Measurements from ENCODE around the gene ALK. TPM values are rescaled to one million over a fixed set of nuclear protein-coding genes. Genes with fewer than 3 reads are reported as not detected.

ALK gene
- total and polyA plus RNA-seq, 3 experiments from 2014 or later, result not detected

DNA sequence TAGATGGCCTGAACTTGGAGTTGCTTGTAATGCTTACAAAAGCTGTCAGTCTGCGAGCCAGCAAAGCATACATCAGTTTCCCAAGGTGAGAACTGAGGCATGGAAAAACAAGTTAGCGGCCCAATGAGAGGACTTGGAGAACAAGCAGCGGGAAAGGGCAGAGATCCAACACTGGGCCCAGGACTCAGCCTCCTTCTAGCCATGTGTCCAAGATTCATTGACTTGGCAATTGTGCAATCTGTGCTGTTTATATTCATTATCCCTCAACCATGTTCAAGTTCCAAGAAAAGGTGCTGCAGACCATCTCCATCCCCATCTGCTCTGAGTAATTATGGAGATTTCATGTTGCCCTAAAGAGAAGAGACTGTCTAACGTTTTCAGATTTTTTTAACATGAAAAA is 187.4 kb downstream of the ALK start:
- Mint-ChIP-seq H3K36me3 (no peaks in the 10 kb centered on the region), H3K27me3 (peaks cover 5 to 9% of the 10 kb centered on the region in 2 donors), H3K4me3 (no peak overlapping the region), H3K4me1 (peaks cover 0 to 2% (median 0%) of the 10 kb centered on the region in 3 donors), H3K27ac (no peak overlapping the region), H3K9me3 (no peaks in the 10 kb centered on the region)
- Histone ChIP-seq H3K27ac (ENCODE audit: low read depth, low read length) (no peak overlapping the region), H3K36me3 (ENCODE audit: insufficient read depth, low read length) (no peaks in the 10 kb centered on the region), H3K4me1 (ENCODE audit: insufficient read depth, low read length) (no peaks in the 10 kb centered on the region), H3K4me3 (ENCODE audit: low read length) (no peak overlapping the region), H3K9me3 (ENCODE audit: low read length) (no peaks in the 10 kb centered on the region), H3K27me3 (ENCODE audit: insufficient read depth, low read length, poor library complexity, severe bottlenecking) (no peaks in the 10 kb centered on the region)
- ChIA-PET CTCF (no interaction called here), POLR2A (no interaction called here)
- DNase-seq, result no peak

DNA sequence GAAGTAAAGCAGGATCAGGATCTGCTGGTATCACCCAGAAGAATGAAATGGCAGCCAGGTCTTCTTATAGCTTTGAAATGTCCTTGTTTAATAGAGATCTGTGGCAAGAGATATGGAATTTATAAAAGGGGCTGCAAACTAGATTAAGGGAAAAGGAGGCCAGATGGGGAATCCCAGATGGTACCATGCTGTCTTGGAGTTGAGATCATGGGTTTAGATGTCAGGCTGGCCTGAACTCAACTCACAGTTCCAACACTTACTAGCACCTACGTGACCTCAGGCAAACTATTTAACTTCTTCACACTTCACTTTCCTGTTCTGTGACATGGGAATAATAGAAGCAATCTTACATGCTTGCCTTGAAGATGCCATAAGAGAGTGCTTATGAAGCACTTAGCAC is 188.2 kb downstream of the ALK start:
- no peak overlapping the region for H3K27ac ChIP-seq (ENCODE audit: low read depth, low read length)
- CTCF ChIA-PET, result no interaction called here
- POLR2A ChIA-PET, result no interaction called here

DNA sequence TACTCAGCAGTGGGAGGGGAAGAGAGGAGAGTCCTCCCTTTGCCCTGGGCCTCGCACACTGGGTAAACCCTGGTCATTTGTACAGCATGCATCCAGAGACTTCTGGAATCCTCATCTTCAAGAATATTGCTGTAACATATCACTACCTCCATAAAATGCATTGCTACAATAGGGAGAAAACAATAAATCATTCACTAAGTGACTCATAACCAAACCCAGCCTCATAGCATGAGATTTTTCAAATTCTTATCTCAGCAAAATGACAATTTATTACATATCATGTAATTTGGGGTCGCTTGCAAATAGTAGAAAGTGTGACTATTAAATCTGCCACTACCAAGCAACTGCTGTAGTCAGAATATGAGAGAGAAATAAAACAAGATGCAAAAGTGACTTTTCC is 189.4 kb downstream of the ALK start:
- ChIA-PET POLR2A (no interaction called here), CTCF (no interaction called here)
- Mint-ChIP-seq H3K27ac (no peak overlapping the region), H3K27me3 (peaks cover 5 to 14% of the 10 kb centered on the region in 2 donors), H3K36me3 (peaks cover 0 to 1% (median 0%) of the 10 kb centered on the region in 3 donors), H3K4me1 (peaks cover 0 to 2% (median 0%) of the 10 kb centered on the region in 3 donors), H3K4me3 (no peak overlapping the region), H3K9me3 (no peaks in the 10 kb centered on the region)
- no peak for DNase-seq
- no peaks in the 10 kb centered on the region for H3K27me3 ChIP-seq (ENCODE audit: insufficient read depth, low read length, poor library complexity, severe bottlenecking)
- H3K36me3 ChIP-seq (ENCODE audit: insufficient read depth, low read length), result no peaks in the 10 kb centered on the region
- H3K4me1 ChIP-seq (ENCODE audit: insufficient read depth, low read length), result no peaks in the 10 kb centered on the region
- H3K9me3 ChIP-seq (ENCODE audit: low read length), result no peaks in the 10 kb centered on the region
- no peak overlapping the region for H3K4me3 ChIP-seq (ENCODE audit: low read length)
- H3K27ac ChIP-seq (ENCODE audit: low read depth, low read length), result no peak overlapping the region

More for the DNA sequence above, 188.2 kb downstream of the ALK start:
- Histone ChIP-seq H3K36me3 (ENCODE audit: insufficient read depth, low read length) (no peaks in the 10 kb centered on the region), H3K27me3 (ENCODE audit: insufficient read depth, low read length, poor library complexity, severe bottlenecking) (no peaks in the 10 kb centered on the region), H3K4me3 (ENCODE audit: low read length) (no peak overlapping the region), H3K9me3 (ENCODE audit: low read length) (no peaks in the 10 kb centered on the region), H3K4me1 (ENCODE audit: insufficient read depth, low read length) (no peaks in the 10 kb centered on the region)
- Mint-ChIP-seq H3K27me3 (peaks cover 5 to 14% of the 10 kb centered on the region in 2 donors), H3K4me1 (peaks cover 0 to 2% (median 0%) of the 10 kb centered on the region in 3 donors), H3K9me3 (no peaks in the 10 kb centered on the region), H3K4me3 (no peak overlapping the region), H3K27ac (no peak overlapping the region), H3K36me3 (no peaks in the 10 kb centered on the region)
- DNase-seq, result no peak

DNA sequence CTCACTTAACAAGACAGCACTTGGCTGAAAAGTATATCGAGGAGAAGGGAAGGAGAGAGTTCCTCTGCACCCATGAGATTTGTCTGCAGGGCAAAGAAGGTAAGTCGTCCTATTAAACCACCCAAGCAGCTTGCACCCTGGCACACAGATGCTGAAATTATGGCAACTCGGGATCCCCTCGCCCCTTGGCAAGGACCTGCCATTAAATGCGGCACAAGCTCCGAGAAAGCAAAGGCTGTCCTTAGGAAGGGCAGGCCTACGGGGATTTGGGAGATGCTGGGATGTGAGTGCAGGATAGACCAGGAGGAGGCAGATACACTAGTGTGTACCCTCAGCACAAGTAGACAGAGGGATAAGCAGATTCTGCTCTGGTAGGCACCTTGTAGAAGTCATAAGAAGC is 191.5 kb downstream of the ALK start:
- peaks cover 5 to 14% of the 10 kb centered on the region in 2 donors for H3K27me3 Mint-ChIP-seq
- DNase-seq, result no peak

DNA sequence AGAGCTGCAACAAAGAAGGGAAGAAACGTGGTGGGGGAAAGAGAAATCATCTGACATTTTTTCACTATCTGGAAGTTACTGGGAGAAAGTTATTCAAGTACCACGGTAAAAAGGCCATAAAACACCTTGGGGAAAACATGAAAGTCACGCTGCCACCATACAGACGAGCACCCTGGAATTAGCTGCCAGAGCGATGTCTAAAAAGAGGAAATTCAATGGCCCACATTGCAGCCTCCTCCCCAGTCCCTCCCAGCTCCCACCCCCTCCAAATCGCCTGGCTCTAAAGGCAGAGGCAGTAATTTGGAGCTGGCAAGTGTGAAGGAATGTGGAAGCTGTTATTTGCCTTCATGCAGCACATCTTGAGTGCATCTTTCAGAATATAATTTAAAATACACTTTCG is 192.0 kb downstream of the ALK start:
- peaks cover 5 to 14% of the 10 kb centered on the region in 2 donors for H3K27me3 Mint-ChIP-seq
- ChIA-PET POLR2A (no interaction called here), CTCF (no interaction called here)
- no peak for DNase-seq
- H3K4me1 Mint-ChIP-seq, result peaks cover 0 to 2% (median 0%) of the 10 kb centered on the region in 3 donors
- no peak overlapping the region for H3K27ac Mint-ChIP-seq
- H3K4me1 ChIP-seq (ENCODE audit: insufficient read depth, low read length), result no peaks in the 10 kb centered on the region
- H3K4me3 ChIP-seq (ENCODE audit: low read length), result no peak overlapping the region
- no peak overlapping the region for H3K27ac ChIP-seq (ENCODE audit: low read depth, low read length)
- H3K9me3 ChIP-seq (ENCODE audit: low read length), result no peaks in the 10 kb centered on the region
- H3K36me3 Mint-ChIP-seq, result peaks cover 0 to 1% (median 0%) of the 10 kb centered on the region in 3 donors
- H3K9me3 Mint-ChIP-seq, result no peaks in the 10 kb centered on the region
- no peak overlapping the region for H3K4me3 Mint-ChIP-seq
- H3K36me3 ChIP-seq (ENCODE audit: insufficient read depth, low read length), result no peaks in the 10 kb centered on the region
- H3K27me3 ChIP-seq (ENCODE audit: insufficient read depth, low read length, poor library complexity, severe bottlenecking), result no peaks in the 10 kb centered on the region

More for the DNA sequence above, 191.5 kb downstream of the ALK start:
- Histone ChIP-seq H3K4me3 (ENCODE audit: low read length) (no peak overlapping the region), H3K9me3 (ENCODE audit: low read length) (no peaks in the 10 kb centered on the region), H3K4me1 (ENCODE audit: insufficient read depth, low read length) (no peaks in the 10 kb centered on the region), H3K27ac (ENCODE audit: low read depth, low read length) (no peak overlapping the region), H3K27me3 (ENCODE audit: insufficient read depth, low read length, poor library complexity, severe bottlenecking) (no peaks in the 10 kb centered on the region), H3K36me3 (ENCODE audit: insufficient read depth, low read length) (no peaks in the 10 kb centered on the region)
- H3K27ac Mint-ChIP-seq, result no peak overlapping the region
- ChIA-PET POLR2A (no interaction called here), CTCF (no interaction called here)
- peaks cover 0 to 2% (median 0%) of the 10 kb centered on the region in 3 donors for H3K4me1 Mint-ChIP-seq
- no peaks in the 10 kb centered on the region for H3K9me3 Mint-ChIP-seq
- peaks cover 0 to 1% (median 0%) of the 10 kb centered on the region in 3 donors for H3K36me3 Mint-ChIP-seq
- H3K4me3 Mint-ChIP-seq, result no peak overlapping the region

DNA sequence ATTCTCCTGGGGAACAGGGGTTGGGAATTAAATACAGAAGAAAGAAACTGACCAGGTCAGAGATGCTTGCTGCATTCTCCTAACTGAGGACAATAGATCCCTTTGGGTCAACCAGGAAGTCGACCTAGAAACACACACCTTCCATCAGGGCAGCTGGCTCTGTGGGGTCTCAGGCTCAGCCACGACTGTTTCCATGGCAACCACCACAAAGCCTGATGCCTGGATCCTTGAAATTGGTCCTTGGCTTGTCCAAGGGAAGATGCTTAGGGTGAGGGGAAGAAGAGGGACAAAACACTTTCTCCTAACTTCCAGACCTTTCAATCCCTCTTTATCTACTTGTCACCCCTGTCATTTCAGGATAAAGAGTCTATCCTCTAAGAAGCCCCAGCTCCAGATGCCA is 194.4 kb downstream of the ALK start:
- no peaks in the 10 kb centered on the region for H3K27me3 ChIP-seq (ENCODE audit: insufficient read depth, low read length, poor library complexity, severe bottlenecking)
- Mint-ChIP-seq H3K4me3 (no peak overlapping the region), H3K9me3 (no peaks in the 10 kb centered on the region), H3K36me3 (peaks cover 0 to 1% (median 0%) of the 10 kb centered on the region in 3 donors), H3K27me3 (peaks cover 5 to 25% of the 10 kb centered on the region in 2 donors), H3K27ac (no peak overlapping the region), H3K4me1 (peaks cover 0 to 2% (median 0%) of the 10 kb centered on the region in 3 donors)
- H3K36me3 ChIP-seq (ENCODE audit: insufficient read depth, low read length), result no peaks in the 10 kb centered on the region
- no peak overlapping the region for H3K4me3 ChIP-seq (ENCODE audit: low read length)
- no peaks in the 10 kb centered on the region for H3K4me1 ChIP-seq (ENCODE audit: insufficient read depth, low read length)
- CTCF ChIA-PET, result no interaction called here
- no peak for DNase-seq
- H3K9me3 ChIP-seq (ENCODE audit: low read length), result no peaks in the 10 kb centered on the region
- no peak overlapping the region for H3K27ac ChIP-seq (ENCODE audit: low read depth, low read length)
- POLR2A ChIA-PET, result no interaction called here

DNA sequence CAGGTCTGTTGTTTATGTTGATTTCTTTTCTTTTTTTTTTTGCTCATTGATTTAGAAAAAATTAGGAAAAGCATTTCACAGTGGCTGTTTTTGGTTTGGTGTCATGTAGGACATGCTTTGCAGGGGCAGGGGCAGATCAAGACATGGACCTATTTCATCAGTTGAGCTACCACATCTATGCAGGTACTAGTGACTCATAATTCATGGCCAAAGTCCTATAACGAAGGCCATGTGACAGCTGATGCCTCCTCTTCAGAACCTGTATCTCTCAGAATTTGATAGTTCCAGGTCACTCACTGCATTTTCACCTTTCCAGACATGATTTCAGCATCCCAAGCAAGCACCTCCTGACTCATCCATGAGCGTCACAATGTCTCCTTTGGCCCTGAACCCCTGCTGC is 195.8 kb downstream of the ALK start:
- H3K9me3 Mint-ChIP-seq, result no peaks in the 10 kb centered on the region
- Histone ChIP-seq H3K9me3 (ENCODE audit: low read length) (no peaks in the 10 kb centered on the region), H3K27ac (ENCODE audit: low read depth, low read length) (no peak overlapping the region), H3K27me3 (ENCODE audit: insufficient read depth, low read length, poor library complexity, severe bottlenecking) (no peaks in the 10 kb centered on the region), H3K4me1 (ENCODE audit: insufficient read depth, low read length) (no peaks in the 10 kb centered on the region), H3K4me3 (ENCODE audit: low read length) (no peak overlapping the region), H3K36me3 (ENCODE audit: insufficient read depth, low read length) (no peaks in the 10 kb centered on the region)
- DNase-seq, result no peak
- CTCF ChIA-PET, result no interaction called here
- no peak overlapping the region for H3K4me3 Mint-ChIP-seq
- peaks cover 2 to 20% of the 10 kb centered on the region in 2 donors for H3K27me3 Mint-ChIP-seq
- H3K36me3 Mint-ChIP-seq, result peaks cover 0 to 1% (median 0%) of the 10 kb centered on the region in 3 donors
- peaks cover 0 to 2% (median 0%) of the 10 kb centered on the region in 3 donors for H3K4me1 Mint-ChIP-seq
- POLR2A ChIA-PET, result no interaction called here
- H3K27ac Mint-ChIP-seq, result no peak overlapping the region

DNA sequence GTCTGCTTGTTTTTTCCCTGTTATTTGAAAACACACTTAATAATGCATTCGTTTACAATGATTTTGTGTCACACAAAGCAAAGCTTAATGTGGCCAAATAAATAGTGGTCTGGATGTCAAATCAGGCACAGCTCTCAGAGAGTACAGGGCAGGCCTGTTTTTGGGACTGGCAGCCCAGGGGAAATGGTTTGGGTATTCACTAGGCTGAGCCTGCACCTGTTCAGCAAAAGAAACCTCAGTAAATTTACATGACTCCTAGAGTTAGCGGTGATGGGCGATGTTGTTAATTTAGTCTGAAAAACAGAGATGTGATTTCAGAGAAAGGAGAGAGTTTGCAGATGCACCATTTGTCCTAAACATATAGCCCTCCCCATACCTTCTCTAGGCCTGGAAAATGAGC is 197.1 kb downstream of the ALK start:
- peaks cover 0 to 2% (median 0%) of the 10 kb centered on the region in 3 donors for H3K4me1 Mint-ChIP-seq
- H3K9me3 Mint-ChIP-seq, result no peaks in the 10 kb centered on the region
- CTCF ChIA-PET, result no interaction called here
- Histone ChIP-seq H3K4me3 (ENCODE audit: low read length) (no peak overlapping the region), H3K4me1 (ENCODE audit: insufficient read depth, low read length) (no peaks in the 10 kb centered on the region), H3K27me3 (ENCODE audit: insufficient read depth, low read length, poor library complexity, severe bottlenecking) (no peaks in the 10 kb centered on the region), H3K9me3 (ENCODE audit: low read length) (no peaks in the 10 kb centered on the region), H3K36me3 (ENCODE audit: insufficient read depth, low read length) (no peaks in the 10 kb centered on the region), H3K27ac (ENCODE audit: low read depth, low read length) (no peak overlapping the region)
- POLR2A ChIA-PET, result no interaction called here
- no peak for DNase-seq
- peak overlapping the region in 1 of 8 donors; percentile 11 for H3K27ac Mint-ChIP-seq
- H3K27me3 Mint-ChIP-seq, result peaks cover 2 to 18% of the 10 kb centered on the region in 2 donors
- H3K36me3 Mint-ChIP-seq, result peaks cover 0 to 1% (median 0%) of the 10 kb centered on the region in 3 donors
- no peak overlapping the region for H3K4me3 Mint-ChIP-seq
